Neural cell (in vitro differentiated cells): ENCODE measurements around the gene KCTD3. TPM values are rescaled to one million over a fixed set of nuclear protein-coding genes. Genes with fewer than 3 reads are reported as not detected.

Experiments used
- H2AFZ ChIP-seq: fragments of 200-600, 300-800 bp; sonication (generic), shearing (Covaris generic); 2 replicates; pipeline ENCODE4 v1.6.0; 2014; ENCODE audit warnings: low read depth, mild to moderate bottlenecking, antibody characterized with exemption, low read length, moderate library complexity
- H3F3A ChIP-seq: fragments of 200-600 bp; shearing (Covaris generic); 2 replicates; pipeline ENCODE4 v1.6.1; 2016; ENCODE audit warnings: mild to moderate bottlenecking, moderate library complexity, mixed read lengths, antibody characterized with exemption, low read length; ENCODE audit not compliant: insufficient read depth, poor library complexity, severe bottlenecking
- H3K27ac ChIP-seq: fragments of 200-600, 300-800 bp; sonication (generic), shearing (Covaris generic); 2 replicates; pipeline ENCODE4 v1.5.1; 2014; ENCODE audit warnings: mild to moderate bottlenecking, low read length, moderate library complexity
- H3K27me3 ChIP-seq: fragments of 300-800, 200-600 bp; sonication (generic), shearing (Covaris generic); 2 replicates; pipeline ENCODE4 v1.6.0; 2014; ENCODE audit warnings: mild to moderate bottlenecking, low read depth, low read length, moderate library complexity; ENCODE audit not compliant: insufficient read depth
- H3K36me3 ChIP-seq: fragments of 300-800, 200-600 bp; sonication (generic), shearing (Covaris generic); 2 replicates; pipeline ENCODE4 v1.5.1; 2014; ENCODE audit warnings: mild to moderate bottlenecking, antibody characterized with exemption, low read length, moderate library complexity; ENCODE audit not compliant: insufficient read depth
- H3K4me2 ChIP-seq: fragments of 300-800, 200-600 bp; sonication (generic), shearing (Covaris generic); 2 replicates; pipeline ENCODE4 v1.6.0; 2014; ENCODE audit warnings: mild to moderate bottlenecking, low read length
- H3K4me3 ChIP-seq: fragments of 300-800, 200-600 bp; sonication (generic), shearing (Covaris generic); 2 replicates; pipeline ENCODE4 v1.5.1; 2014; ENCODE audit warnings: mild to moderate bottlenecking, low read length, moderate library complexity
- H3K79me2 ChIP-seq: fragments of 200-600 bp; shearing (Covaris generic); replicated peaks from 2 replicates; pipeline ENCODE4 v1.6.0; 2014; ENCODE audit warnings: mild to moderate bottlenecking, low read length, moderate library complexity; ENCODE audit not compliant: insufficient read depth
- H3K9ac ChIP-seq: fragments of 300-800, 200-600 bp; sonication (generic), shearing (Covaris generic); 2 replicates; pipeline ENCODE4 v1.6.1; 2016; ENCODE audit warnings: mild to moderate bottlenecking, low read length, mixed read lengths
- H3K9me2 ChIP-seq: fragments of 200-600 bp; shearing (Covaris generic); 2 replicates; pipeline ENCODE4 v1.6.1; 2016; ENCODE audit warnings: mild to moderate bottlenecking, low read length, mixed read lengths; ENCODE audit not compliant: insufficient read depth
- H3K9me3 ChIP-seq: fragments of 200-600, 300-800 bp; sonication (generic), shearing (Covaris generic); 2 replicates; pipeline ENCODE4 v1.6.1; 2016; ENCODE audit warnings: mild to moderate bottlenecking, mixed run types, low read length, moderate library complexity, mixed read lengths
- H4K20me1 ChIP-seq: fragments of 200-600 bp; shearing (Covaris generic); 2 replicates; pipeline ENCODE4 v1.6.1; 2016; ENCODE audit warnings: mild to moderate bottlenecking, mixed run types; ENCODE audit not compliant: insufficient read depth
- EP300 ChIP-seq: fragments of 450-650 bp; conservative IDR thresholded peaks from 2 replicates; pipeline ENCODE4 v1.6.1; 2014; ENCODE audit warnings: antibody characterized with exemption, mild to moderate bottlenecking, moderate library complexity; ENCODE audit not compliant: poor library complexity, severe bottlenecking
- EZH2 ChIP-seq: fragments of 200-600, 300-800 bp; shearing (Covaris generic), sonication (generic); IDR thresholded peaks from 2 replicates; pipeline ENCODE4 v1.6.1; 2014; ENCODE audit warnings: antibody characterized with exemption, low read length, borderline replicate concordance, mild to moderate bottlenecking; ENCODE audit not compliant: insufficient read depth, poor library complexity, severe bottlenecking
- MXI1 ChIP-seq: fragments of 450-650 bp; conservative IDR thresholded peaks from 2 replicates; pipeline ENCODE4 v1.6.1; 2014; ENCODE audit warnings: antibody characterized with exemption, mild to moderate bottlenecking; ENCODE audit not compliant: poor library complexity, severe bottlenecking
- POLR2AphosphoS5 ChIP-seq: IDR thresholded peaks from 2 replicates; pipeline ENCODE4 v1.6.1; 2012
- RAD21 ChIP-seq: fragments of 450-650 bp; conservative IDR thresholded peaks from 2 replicates; pipeline ENCODE4 v1.6.1; 2014; ENCODE audit warnings: antibody characterized with exemption, mild to moderate bottlenecking, moderate library complexity
- SMC3 ChIP-seq: fragments of 450-650 bp; conservative IDR thresholded peaks from 2 replicates; pipeline ENCODE4 v1.6.1; 2014; ENCODE audit warnings: antibody characterized with exemption, mild to moderate bottlenecking, moderate library complexity; ENCODE audit not compliant: poor library complexity
- TAF1 ChIP-seq: IDR thresholded peaks from 2 replicates; pipeline ENCODE4 v1.6.1; 2012; ENCODE audit warnings: low read depth
- polyA plus RNA-seq: library from polyadenylated mRNA; depleted of rRNA; stranded (reverse); fragments of >200 nt; gene quantifications from 2 replicates; pipeline ENCODE4 v1.2.3, GENCODE V29; 2014
- TF ChIP-seq, protein P1 (sequence below): IDR thresholded peaks from 2 replicates; pipeline ENCODE4 v1.6.1; 2012; ENCODE audit warnings: borderline replicate concordance
- TF ChIP-seq, protein P2 (sequence below): fragments of 450-650 bp; IDR thresholded peaks from 2 replicates; pipeline ENCODE4 v1.5.1; 2014; ENCODE audit warnings: antibody characterized with exemption, mild to moderate bottlenecking, moderate library complexity; ENCODE audit not compliant: poor library complexity, severe bottlenecking

The KCTD3 gene
- polyA plus RNA-seq, 1 donor from 2014 or later, result 82.9 TPM

DNA sequence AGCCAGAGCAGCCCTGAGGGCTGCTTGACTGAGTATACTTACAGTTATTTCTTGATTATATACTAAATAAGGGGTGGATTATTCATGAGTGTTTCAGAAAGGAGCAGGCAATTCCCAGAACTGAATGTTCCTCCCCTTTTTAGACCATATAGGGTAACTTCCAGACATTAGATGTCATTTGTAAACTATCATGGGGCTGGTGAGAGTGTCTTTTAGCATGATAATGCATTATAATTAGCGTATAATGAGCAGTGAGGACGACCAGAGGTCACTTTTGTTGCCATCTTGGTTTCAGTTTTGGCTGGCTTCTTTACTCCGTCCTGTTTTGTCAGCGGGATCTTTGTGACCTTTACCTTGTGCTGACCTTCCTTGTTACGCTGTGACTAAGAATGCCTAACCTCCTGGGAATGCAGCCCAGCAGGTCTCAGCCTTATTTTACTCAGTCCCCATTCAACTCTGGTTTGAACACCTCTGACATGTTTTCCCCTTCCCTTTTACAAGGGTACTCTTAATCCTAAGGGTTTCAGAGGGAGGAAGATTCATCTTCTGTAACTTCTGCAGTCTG lies 16.2 kb downstream of the KCTD3 start:
- Histone ChIP-seq H3K36me3 (peaks cover 13% of the 10 kb centered on the region), H3F3A (no peaks in the 10 kb centered on the region), H3K9me3 (no peaks in the 10 kb centered on the region), H3K27me3 (no peaks in the 10 kb centered on the region), H3K4me3 (no peak overlapping the region), H3K9me2 (no peaks in the 10 kb centered on the region), H3K79me2 (no peaks in the 10 kb centered on the region), H3K9ac (no peak overlapping the region), H3K4me2 (no peak overlapping the region), H3K27ac (no peak overlapping the region), H2AFZ (no peak overlapping the region), H4K20me1 (no peaks in the 10 kb centered on the region)
- TF ChIP-seq POLR2AphosphoS5, result no peak
- TF ChIP-seq TAF1, result no peak
- TF ChIP-seq, protein P1, sequence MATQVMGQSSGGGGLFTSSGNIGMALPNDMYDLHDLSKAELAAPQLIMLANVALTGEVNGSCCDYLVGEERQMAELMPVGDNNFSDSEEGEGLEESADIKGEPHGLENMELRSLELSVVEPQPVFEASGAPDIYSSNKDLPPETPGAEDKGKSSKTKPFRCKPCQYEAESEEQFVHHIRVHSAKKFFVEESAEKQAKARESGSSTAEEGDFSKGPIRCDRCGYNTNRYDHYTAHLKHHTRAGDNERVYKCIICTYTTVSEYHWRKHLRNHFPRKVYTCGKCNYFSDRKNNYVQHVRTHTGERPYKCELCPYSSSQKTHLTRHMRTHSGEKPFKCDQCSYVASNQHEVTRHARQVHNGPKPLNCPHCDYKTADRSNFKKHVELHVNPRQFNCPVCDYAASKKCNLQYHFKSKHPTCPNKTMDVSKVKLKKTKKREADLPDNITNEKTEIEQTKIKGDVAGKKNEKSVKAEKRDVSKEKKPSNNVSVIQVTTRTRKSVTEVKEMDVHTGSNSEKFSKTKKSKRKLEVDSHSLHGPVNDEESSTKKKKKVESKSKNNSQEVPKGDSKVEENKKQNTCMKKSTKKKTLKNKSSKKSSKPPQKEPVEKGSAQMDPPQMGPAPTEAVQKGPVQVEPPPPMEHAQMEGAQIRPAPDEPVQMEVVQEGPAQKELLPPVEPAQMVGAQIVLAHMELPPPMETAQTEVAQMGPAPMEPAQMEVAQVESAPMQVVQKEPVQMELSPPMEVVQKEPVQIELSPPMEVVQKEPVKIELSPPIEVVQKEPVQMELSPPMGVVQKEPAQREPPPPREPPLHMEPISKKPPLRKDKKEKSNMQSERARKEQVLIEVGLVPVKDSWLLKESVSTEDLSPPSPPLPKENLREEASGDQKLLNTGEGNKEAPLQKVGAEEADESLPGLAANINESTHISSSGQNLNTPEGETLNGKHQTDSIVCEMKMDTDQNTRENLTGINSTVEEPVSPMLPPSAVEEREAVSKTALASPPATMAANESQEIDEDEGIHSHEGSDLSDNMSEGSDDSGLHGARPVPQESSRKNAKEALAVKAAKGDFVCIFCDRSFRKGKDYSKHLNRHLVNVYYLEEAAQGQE, result no peak
- no peak for TF ChIP-seq MXI1
- TF ChIP-seq SMC3, result no peak
- TF ChIP-seq EP300, result no peak
- no peak for TF ChIP-seq RAD21
- TF ChIP-seq, protein P2, sequence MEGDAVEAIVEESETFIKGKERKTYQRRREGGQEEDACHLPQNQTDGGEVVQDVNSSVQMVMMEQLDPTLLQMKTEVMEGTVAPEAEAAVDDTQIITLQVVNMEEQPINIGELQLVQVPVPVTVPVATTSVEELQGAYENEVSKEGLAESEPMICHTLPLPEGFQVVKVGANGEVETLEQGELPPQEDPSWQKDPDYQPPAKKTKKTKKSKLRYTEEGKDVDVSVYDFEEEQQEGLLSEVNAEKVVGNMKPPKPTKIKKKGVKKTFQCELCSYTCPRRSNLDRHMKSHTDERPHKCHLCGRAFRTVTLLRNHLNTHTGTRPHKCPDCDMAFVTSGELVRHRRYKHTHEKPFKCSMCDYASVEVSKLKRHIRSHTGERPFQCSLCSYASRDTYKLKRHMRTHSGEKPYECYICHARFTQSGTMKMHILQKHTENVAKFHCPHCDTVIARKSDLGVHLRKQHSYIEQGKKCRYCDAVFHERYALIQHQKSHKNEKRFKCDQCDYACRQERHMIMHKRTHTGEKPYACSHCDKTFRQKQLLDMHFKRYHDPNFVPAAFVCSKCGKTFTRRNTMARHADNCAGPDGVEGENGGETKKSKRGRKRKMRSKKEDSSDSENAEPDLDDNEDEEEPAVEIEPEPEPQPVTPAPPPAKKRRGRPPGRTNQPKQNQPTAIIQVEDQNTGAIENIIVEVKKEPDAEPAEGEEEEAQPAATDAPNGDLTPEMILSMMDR, result no peak
- TF ChIP-seq EZH2, result no peak

DNA sequence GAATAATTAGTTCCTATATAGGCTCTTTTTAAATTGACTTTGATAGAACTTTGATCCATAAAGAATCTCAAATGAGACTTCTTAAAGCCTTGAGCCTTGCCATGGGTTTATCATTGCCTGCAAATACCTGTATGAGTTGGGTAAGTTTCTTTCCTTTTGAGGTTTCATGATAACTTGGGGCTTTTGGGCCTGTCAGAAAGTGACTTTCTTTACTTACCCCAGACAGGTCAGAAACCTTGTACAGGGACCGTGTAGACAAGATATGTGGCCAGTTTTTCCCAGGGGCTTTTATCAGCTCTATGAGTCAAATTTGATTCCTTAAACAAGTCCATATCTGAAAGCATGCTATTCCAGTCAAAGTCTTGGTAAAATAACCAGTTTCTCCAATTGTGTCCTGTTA lies 17.3 kb downstream of the KCTD3 start:
- Histone ChIP-seq H2AFZ (no peak overlapping the region), H3K27ac (no peak overlapping the region), H3K79me2 (no peaks in the 10 kb centered on the region), H3K27me3 (no peaks in the 10 kb centered on the region), H3K9ac (no peak overlapping the region), H3K9me2 (no peaks in the 10 kb centered on the region), H3K4me3 (no peak overlapping the region), H3K4me2 (no peak overlapping the region), H3K36me3 (peaks cover 11% of the 10 kb centered on the region), H3K9me3 (no peaks in the 10 kb centered on the region), H3F3A (no peaks in the 10 kb centered on the region), H4K20me1 (no peaks in the 10 kb centered on the region)
- TF ChIP-seq RAD21, result no peak
- no peak for TF ChIP-seq SMC3
- TF ChIP-seq, protein P2, result no peak
- no peak for TF ChIP-seq EP300
- TF ChIP-seq MXI1, result no peak
- no peak for TF ChIP-seq TAF1
- no peak for TF ChIP-seq POLR2AphosphoS5
- TF ChIP-seq, protein P1, result no peak
- no peak for TF ChIP-seq EZH2
